HG03432 (cell line): Measurements from ENCODE around the gene ADK.

Source experiments
- ATAC-seq: cut with Tn5 transposase; IDR thresholded peaks from one replicate; pipeline ENCODE4 v1.9.1; 2021; ENCODE audit warnings: mild to moderate bottlenecking, moderate library complexity; ENCODE audit not compliant: unreplicated experiment

ADK gene

GRCh38 chr10:74691164-74691563 is 540.1 kb downstream of the ADK start:
- no peak for ATAC-seq

- ATAC-seq = no peak
These were observed 553.8 kb downstream of the ADK start for GRCh38 chr10:74704629-74705357.

DNA sequence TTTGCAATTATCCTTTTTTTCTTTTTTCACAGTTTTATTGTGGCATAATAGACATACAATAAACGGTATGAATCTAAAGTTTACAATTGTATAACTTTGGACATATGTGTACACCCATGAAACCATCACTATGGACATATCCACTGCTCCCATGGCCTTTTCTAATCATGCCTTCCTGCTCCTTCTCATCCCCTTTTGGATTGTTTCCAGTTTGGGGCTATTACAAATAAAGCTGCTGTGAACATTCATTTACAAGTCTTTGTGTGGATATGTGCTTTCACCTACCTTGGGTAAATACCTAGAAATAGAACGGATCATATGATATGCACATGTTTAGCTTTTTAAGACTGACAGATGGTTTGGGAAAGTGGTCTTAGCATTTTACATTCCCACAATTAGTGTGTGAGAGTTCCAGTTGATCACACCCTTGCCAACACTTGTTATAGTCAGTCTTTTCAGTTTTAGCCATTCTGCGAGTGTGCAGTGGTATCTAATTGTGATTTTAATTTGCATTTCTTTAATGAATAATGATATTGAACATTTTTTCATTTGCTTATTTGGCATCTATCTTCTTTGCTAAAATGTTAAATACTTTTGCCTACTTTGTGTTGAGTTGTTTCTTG is 554.4 kb downstream of the ADK start:
- ATAC-seq = no peak

GRCh38 chr10:74706966-74707365 is 555.9 kb downstream of the ADK start:
- ATAC-seq = no peak

GRCh38 chr10:74708246-74708645 is 557.2 kb downstream of the ADK start:
- no peak for ATAC-seq

DNA sequence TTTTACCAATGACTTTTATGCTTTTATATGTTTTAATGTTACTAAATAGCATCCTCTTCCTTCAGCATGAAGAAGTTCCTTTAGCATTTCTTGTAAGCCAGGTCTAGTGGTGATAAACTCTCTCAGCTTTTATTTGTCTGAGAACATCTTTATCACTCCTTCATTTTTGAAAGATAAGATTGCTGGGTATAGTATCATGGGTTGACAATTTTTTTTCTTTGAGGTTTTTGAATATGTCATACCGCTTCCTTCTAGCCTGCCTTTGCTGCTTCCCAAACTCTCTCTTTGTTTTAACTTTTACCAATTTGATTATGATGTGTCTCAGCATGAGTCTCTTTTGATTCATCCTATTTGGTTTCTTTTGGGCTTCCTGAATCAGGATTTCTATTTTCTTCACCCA is 567.2 kb downstream of the ADK start:
- no peak for ATAC-seq

GRCh38 chr10:74728225-74728624 is 577.2 kb downstream of the ADK start:
- no peak for ATAC-seq

DNA sequence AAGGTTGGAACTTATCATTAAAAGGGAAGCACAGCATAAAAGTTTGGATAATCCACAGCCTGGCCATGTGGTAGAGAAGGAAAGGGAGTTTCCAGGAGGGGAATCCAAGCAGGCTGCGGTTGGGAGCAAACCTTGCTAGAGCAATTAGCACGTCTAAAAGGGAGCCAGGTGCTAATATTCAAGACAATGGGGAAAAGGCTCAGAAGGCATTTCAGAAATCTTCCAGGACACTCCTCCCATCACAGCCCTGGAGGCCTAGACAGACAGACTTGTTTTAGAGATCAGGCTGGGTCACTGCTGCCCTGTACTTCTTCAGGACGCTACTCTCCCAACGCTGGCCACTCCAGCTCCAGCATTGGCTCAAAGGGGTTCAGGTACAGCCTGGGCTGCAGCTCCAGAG is 579.2 kb downstream of the ADK start:
- no peak for ATAC-seq

DNA sequence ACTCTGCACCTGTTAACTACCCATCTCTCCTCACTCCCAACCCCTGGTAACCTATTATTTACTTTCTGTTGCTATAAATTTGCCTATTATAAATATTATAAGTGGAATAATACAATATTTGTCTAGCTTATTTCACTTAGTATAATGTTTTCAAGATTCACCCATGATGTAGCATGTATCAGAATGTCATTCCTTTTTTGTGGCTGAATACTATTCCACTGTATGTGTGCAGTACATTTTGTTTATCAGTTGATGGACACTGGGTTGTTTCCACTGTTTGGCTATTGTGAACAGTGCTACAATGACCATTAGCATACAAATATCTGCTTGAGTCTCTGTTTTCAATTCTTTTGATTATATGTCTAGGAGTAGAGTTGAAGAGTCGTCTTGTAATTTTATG is 582.6 kb downstream of the ADK start:
- ATAC-seq = no peak

DNA sequence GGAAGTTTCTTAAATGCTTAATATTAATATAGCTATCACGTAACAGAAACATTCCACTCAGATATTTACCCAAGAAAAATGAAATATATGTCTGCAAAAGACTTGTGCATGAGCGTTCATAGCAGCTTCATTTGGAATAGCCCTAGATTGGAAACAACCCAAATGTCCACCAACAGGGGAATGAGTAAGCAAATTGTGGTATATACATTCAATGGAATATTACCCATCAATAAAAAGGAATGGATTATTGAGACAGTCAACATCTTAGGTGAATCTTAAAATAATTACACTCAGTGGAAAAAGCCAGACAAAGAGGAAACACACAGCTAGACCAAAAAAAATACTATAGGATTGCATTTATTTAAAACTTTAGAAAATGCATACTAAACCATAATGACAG is 585.0 kb downstream of the ADK start:
- no peak for ATAC-seq

DNA sequence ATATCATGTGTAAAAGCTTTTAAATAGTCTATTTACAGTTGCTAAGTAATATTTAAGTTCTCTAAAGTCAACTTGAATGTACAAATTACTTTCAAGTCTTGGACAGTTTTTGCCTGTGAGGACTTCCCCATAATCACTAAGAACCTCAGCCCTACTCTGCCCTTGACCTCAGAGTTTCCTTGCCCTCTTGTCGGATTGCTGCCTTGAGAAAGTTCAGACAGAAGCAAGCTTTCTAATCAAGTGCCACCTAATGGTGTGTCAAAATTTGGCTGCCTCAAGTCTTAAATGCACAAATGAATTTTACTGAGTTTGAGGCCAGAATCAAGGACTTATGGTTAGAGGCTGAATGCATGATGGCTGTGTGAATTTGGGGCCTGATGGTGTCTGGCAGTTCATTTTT is 587.0 kb downstream of the ADK start:
- ATAC-seq = peak; percentile 41

DNA sequence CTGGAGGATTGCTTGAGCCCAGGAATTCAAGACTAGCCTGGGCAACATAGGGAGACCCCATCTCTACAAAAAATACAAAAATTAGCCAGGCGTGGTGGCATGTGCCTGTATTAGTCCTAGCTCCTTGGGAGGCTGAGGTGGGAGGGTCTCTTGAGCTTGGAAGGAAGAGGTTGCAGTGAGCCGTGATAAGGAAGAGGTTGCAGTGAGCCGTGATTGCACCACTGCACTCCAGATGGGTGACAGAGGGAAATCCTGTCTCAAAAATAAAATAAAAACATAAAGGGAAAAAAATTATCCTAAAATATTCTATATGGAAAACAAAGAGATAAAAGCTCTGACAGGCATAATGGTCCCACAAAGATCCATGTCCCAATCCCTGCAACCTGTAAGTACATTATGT is 587.5 kb downstream of the ADK start:
- peak; percentile 19 for ATAC-seq

- ATAC-seq = peak; percentile 87
These were observed 588.1 kb downstream of the ADK start for GRCh38 chr10:74738985-74739567.

DNA sequence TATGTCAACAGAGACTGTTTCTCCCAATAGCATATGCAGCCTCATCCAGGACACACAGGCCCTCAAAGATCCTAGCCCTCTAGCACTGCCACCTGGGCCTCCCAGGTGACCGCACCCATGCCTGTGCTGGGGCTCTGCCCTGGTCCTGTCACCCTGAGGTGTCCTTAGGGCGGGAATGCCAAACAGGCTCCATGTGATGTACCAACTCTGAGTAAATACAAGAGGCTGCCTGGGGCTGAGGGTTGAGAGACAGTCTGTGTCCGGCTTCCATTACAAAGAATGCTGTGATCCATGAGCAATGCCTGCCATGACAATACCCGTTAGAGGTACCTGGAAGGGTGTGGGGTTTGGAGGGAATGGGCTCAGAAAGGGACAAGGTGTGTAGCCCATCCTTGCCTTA is 592.4 kb downstream of the ADK start:
- ATAC-seq = no peak

- ATAC-seq = no peak
These were observed 594.4 kb downstream of the ADK start for GRCh38 chr10:74745449-74745848.

GRCh38 chr10:74746813-74747212 is 595.8 kb downstream of the ADK start:
- ATAC-seq = no peak

- ATAC-seq = no peak
These were observed 597.5 kb downstream of the ADK start for GRCh38 chr10:74748468-74749031.

DNA sequence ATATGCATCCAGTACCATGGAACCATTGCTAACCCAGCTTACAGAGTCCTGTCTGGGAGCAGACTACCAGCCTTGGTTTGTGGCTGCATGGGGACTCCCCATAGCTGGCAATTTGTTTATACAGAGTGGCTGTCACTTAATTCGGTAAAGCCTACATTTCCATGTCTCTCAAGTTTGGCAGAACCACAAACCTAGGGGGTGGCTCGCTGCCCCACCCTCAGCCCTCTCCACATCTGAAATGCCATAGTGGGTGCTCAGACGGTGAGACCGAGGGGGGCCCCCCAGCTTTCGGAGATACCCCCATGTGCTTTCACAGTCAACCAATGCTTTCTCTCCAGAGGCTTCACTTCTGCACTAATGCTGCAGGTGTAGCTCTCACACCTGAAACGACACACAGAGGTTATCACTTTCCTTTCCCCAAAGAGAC is 599.8 kb downstream of the ADK start:
- ATAC-seq = no peak

GRCh38 chr10:74752371-74753040 is 601.5 kb downstream of the ADK start:
- ATAC-seq = no peak

GRCh38 chr10:74753442-74754211 is 602.6 kb downstream of the ADK start:
- ATAC-seq = no peak

GRCh38 chr10:74754381-74754821 is 603.4 kb downstream of the ADK start:
- ATAC-seq = no peak
